Esophagus muscularis mucosa (tissue), 4 donors: ENCODE data around the gene COL6A1. TPM values are rescaled to one million over a fixed set of nuclear protein-coding genes. Genes with fewer than 3 reads are reported as not detected.

ENCODE experiments used
- DNase-seq: peaks from one replicate; pipeline ENCODE4 v3.0.0-alpha.2; 2017; ENCODE audit errors: extremely low spot score
- H3K27ac ChIP-seq, 4 donors: fragments of 200-600 bp; sonication (generic); replicated peaks in 1 of 4; 1 replicate in 3 of 4; 2 replicates in 1 of 4; pipeline ENCODE4 v1.5.1; 2016 to 2019; ENCODE audit warnings: mild to moderate bottlenecking in 1 of 4
- H3K27me3 ChIP-seq, 4 donors: fragments of 200-600 bp; sonication (generic); one replicate each; pipeline versions ENCODE4 v1.5.1 to v1.6.0; 2016 to 2019
- H3K36me3 ChIP-seq, 4 donors: fragments of 200-600 bp; sonication (generic); one replicate each; pipeline ENCODE4 v1.5.1; 2016 to 2019
- H3K4me1 ChIP-seq, 4 donors: fragments of 200-600 bp; sonication (generic); one replicate each; pipeline ENCODE4 v1.5.1; 2016 to 2019
- H3K4me3 ChIP-seq, 4 donors: fragments of 200-600 bp; sonication (generic); 1 replicate in 2 of 4; 2 replicates in 2 of 4; pipeline ENCODE4 v1.5.1; 2016 to 2019; ENCODE audit warnings: mild to moderate bottlenecking in 4 of 4, moderate library complexity in 1 of 4
- H3K9me3 ChIP-seq, 4 donors: fragments of 200-600 bp; sonication (generic); 1 replicate in 3 of 4; 2 replicates in 1 of 4; pipeline ENCODE4 v1.5.1; 2016 to 2019
- EP300 ChIP-seq: sonication (generic); formaldehyde crosslinking; IDR thresholded peaks from one replicate; pipeline ENCODE4 v1.6.1; 2017; ENCODE audit warnings: antibody characterized with exemption
- POLR2A ChIP-seq: fragments of 450-650 bp; IDR thresholded peaks from one replicate; pipeline ENCODE4 v1.6.1; 2017; ENCODE audit warnings: antibody characterized with exemption, moderate library complexity, mild to moderate bottlenecking, low read depth
- POLR2AphosphoS5 ChIP-seq, 2 donors: sonication (generic); formaldehyde crosslinking; IDR thresholded peaks; one replicate each; pipeline ENCODE4 v1.6.1; 2017; ENCODE audit warnings: antibody characterized with exemption in 2 of 2
- WGBS: methylation state at CpG from one replicate; pipeline ENCODE4 v1.1.5; 2018; 5-methylcytosine and 5-hydroxymethylcytosine counted together
- intact Hi-C: fragments of 100-400 bp; cut with DNase I; formaldehyde crosslinking; loops from one replicate; pipeline ENCODE4 v1.15.1; 2023
- total RNA-seq, 4 donors: library from RNA; depleted of rRNA; stranded (reverse); fragments of >200 nt; gene quantifications; one replicate each; pipeline versions ENCODE4 v1.1.0 to v1.2.1, GENCODE V29; 2016
- TF ChIP-seq, protein P1 (sequence below), 3 experiments: fragments of 200-600 bp in 2 of 3; fragments of 450-650 bp in 1 of 3; sonication (generic) in 2 of 3; IDR thresholded peaks; one replicate each; pipeline ENCODE4 v1.5.1; 2017 to 2019; ENCODE audit warnings: antibody characterized with exemption in 3 of 3, mild to moderate bottlenecking in 2 of 3, moderate library complexity in 1 of 3

COL6A1 gene
- total RNA-seq, 4 donors from 2014 or later, result 646 to 1,432 (median 1,078) TPM

DNA sequence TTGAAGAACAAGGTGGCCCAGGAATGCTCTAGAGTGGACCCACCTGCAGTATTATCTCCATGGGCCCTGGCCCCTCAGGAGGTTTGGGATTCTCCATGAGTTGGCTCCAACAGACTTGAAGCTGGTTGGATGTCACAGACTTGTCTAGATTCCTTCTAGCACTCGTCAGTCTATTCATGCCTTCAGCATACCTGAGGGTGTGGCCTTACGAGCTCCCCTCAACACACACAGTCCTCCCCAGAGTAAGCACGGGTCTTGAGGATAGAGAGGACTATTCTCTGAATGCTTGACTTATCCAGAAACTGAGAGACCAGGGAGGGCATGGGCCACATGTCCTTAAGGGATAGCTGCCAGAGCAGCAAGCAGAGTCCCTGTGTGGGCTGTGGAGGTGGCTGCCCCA is 45.9 kb upstream of the COL6A1 start:
- TF ChIP-seq EP300 (no peak), POLR2A (no peak), POLR2AphosphoS5 (IDR thresholded peaks at IDR 0.05) (no peak)
- TF ChIP-seq, protein P1, sequence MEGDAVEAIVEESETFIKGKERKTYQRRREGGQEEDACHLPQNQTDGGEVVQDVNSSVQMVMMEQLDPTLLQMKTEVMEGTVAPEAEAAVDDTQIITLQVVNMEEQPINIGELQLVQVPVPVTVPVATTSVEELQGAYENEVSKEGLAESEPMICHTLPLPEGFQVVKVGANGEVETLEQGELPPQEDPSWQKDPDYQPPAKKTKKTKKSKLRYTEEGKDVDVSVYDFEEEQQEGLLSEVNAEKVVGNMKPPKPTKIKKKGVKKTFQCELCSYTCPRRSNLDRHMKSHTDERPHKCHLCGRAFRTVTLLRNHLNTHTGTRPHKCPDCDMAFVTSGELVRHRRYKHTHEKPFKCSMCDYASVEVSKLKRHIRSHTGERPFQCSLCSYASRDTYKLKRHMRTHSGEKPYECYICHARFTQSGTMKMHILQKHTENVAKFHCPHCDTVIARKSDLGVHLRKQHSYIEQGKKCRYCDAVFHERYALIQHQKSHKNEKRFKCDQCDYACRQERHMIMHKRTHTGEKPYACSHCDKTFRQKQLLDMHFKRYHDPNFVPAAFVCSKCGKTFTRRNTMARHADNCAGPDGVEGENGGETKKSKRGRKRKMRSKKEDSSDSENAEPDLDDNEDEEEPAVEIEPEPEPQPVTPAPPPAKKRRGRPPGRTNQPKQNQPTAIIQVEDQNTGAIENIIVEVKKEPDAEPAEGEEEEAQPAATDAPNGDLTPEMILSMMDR (IDR thresholded peaks at IDR 0.05), result no peak
- H3K27me3 ChIP-seq, result no peaks in the 10 kb centered on the region
- WGBS, result 73% methylated on average over 3 of the region's 3 CpGs
- no peak for DNase-seq
- peaks cover 0 to 28% (median 20%) of the 10 kb centered on the region in 4 donors for H3K9me3 ChIP-seq
- no peak overlapping the region for H3K4me3 ChIP-seq
- H3K4me1 ChIP-seq, result no peaks in the 10 kb centered on the region
- H3K36me3 ChIP-seq, result peaks cover 0 to 15% (median 2%) of the 10 kb centered on the region in 4 donors
- no peak overlapping the region for H3K27ac ChIP-seq
- intact Hi-C loops, result no loop called here

DNA sequence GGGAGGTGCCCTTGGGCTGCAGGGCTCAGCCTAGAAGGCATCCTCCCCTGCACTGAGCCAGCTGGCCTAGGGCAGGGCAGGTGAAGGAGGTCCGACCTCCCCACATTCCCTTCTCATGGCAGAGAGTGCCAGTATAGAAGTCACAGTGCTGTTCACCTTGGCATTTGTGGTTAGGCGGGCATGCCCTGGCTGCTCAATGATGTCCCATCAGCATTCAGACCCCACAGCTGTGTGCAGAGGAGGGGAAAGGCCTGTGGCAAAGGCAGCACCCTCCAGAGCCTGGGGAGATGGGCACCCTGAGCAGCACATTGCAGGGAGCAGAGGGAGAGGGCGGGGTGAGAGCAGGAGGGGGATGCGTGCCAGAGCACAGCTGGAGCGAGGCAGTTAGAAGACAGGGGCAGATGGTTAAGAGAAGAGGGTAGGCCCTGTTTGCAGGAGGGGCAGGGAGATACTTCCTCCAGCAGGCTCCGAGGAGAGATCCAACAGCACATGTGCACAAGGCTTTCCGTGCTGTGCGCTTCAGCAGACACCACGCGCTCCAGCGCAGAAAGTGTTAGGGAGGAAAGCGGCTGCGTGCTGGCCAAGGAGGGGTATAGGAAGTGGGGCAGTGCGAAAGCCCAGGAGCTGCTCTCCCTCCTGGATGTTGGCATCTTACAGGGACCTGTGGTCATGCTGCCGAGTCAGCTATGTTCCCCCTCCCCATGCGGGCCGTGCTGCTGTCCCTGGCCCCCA is 43.7 kb upstream of the COL6A1 start:
- WGBS, result 87% methylated on average over 14 of the region's 17 CpGs
- Histone ChIP-seq H3K4me1 (no peaks in the 10 kb centered on the region), H3K27me3 (no peaks in the 10 kb centered on the region), H3K36me3 (peaks cover 0 to 9% (median 3%) of the 10 kb centered on the region in 4 donors), H3K4me3 (no peak overlapping the region), H3K9me3 (peaks cover 0 to 28% (median 20%) of the 10 kb centered on the region in 4 donors), H3K27ac (no peak overlapping the region)
- TF ChIP-seq EP300 (no peak), POLR2A (no peak), POLR2AphosphoS5 (IDR thresholded peaks at IDR 0.05) (no peak)
- TF ChIP-seq, protein P1 (IDR thresholded peaks at IDR 0.05), result no peak
- DNase-seq, result no peak
- intact Hi-C loops, result no loop called here

DNA sequence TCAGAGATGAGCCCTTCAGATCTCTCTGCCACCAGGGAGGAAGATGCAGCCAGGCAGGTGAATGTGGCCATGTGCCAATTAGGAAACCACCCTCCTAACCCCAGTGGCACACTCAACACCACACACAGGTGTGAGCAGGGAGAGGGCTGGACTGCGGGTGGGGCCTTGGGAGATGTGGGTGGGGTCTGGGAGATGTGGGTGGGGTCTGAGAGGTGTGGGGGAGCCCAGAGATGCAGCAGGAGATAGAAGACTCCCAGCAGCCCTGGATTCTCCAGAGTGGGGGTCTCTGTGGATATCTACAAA is 43.2 kb upstream of the COL6A1 start:
- Histone ChIP-seq H3K4me1 (no peaks in the 10 kb centered on the region), H3K36me3 (peaks cover 0 to 9% (median 3%) of the 10 kb centered on the region in 4 donors), H3K27ac (no peak overlapping the region), H3K4me3 (no peak overlapping the region), H3K9me3 (peaks cover 0 to 28% (median 20%) of the 10 kb centered on the region in 4 donors), H3K27me3 (no peaks in the 10 kb centered on the region)
- 100% methylated on average over 1 of the region's 1 CpG for WGBS
- TF ChIP-seq EP300 (no peak), POLR2A (no peak), POLR2AphosphoS5 (IDR thresholded peaks at IDR 0.05) (no peak)
- TF ChIP-seq, protein P1 (IDR thresholded peaks at IDR 0.05), result no peak
- DNase-seq, result no peak
- intact Hi-C loops, result no loop called here

DNA sequence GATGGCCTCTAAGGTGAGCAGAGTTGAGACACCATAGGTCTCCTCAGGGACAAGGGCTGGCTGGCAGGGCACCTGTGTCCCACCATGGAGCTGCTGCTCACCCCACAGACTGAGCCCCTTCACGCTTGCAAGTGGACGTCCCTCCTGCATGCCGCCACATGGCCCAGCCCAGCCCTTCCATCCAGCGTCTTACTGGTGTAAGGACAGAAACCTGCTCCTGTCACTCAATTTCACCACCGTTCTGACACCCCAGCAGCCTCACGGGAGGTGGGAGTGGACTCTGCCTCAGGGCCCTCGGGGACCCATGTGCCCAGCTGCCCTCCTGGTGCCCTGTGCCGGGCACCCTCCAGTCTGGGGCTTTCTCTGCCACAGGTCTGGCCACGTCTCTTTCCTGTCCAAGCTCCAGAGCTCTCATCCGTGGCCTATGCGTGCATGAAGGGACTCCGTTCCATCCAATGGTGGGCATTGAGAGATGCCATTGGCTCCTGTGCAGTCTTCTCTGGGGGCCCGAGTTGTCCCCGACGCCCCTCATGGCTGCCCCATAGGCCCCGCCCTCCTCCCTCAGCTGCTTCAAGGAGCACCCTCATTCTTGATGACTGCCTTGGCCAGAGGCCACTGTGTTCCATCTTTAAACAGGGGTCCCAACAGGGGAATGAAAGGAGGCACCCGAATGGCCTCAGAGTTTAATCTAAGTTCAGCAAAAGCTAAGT is 42.6 kb upstream of the COL6A1 start:
- WGBS, result 90% methylated on average over 16 of the region's 17 CpGs
- no peak for TF ChIP-seq POLR2AphosphoS5 (IDR thresholded peaks at IDR 0.05)
- TF ChIP-seq, protein P1 (IDR thresholded peaks at IDR 0.05), result no peak
- TF ChIP-seq POLR2A, result no peak
- no peak for TF ChIP-seq EP300
- DNase-seq, result no peak
- H3K27me3 ChIP-seq, result no peaks in the 10 kb centered on the region
- no peaks in the 10 kb centered on the region for H3K4me1 ChIP-seq
- no peak overlapping the region for H3K27ac ChIP-seq
- H3K4me3 ChIP-seq, result no peak overlapping the region
- H3K36me3 ChIP-seq, result peaks cover 0 to 9% (median 3%) of the 10 kb centered on the region in 4 donors
- intact Hi-C loops, result no loop called here
- H3K9me3 ChIP-seq, result peaks cover 0 to 28% (median 20%) of the 10 kb centered on the region in 4 donors
